ENCODE data around the gene OVOL3.
"Not testable (repeated sequence)": the region's sequence is repeated elsewhere in the genome, so short reads cannot be mapped to it uniquely, and the experiment has no call there.

The OVOL3 gene

DNA sequence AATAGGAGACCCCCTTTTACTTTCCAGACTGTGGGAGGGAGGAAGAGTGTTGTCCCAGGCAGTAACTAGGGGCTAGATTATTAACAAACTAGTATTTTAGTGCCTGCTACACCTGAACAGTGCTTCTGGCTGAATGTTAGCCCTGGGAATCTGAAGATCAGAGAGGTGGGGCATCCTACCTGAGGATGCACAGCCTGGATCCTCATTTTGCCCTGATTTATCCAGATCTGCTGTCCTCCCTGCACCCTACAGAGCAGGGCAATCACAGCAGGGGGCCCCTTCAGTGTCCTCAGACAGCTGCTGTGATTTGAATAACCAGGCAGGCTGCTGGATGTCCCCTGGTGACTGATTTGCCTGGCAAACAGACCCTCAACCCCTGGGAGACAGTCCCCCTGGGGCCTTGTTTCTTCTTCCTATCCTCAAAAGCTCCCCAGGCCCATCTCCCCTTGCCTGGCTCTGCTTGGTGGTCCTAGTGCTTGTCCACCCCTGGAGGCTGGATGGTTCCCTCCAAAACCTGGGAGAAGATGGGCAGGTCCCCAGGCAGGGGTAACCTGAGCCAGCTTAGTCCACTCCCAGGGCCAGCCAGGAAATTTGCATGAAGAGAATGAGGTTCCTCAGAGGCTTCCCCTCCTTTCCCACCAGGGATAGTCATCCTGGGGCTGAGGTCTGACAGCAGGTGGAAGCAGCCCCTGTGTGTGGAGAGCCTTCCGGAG, at the start of gene OVOL3:
TSS of gene OVOL3 (plus strand) at position 657 of the 713 bp plus-strand sequence. CDS start 60 bp downstream, outside the sequence.
- no peak for DNase-seq

DNA sequence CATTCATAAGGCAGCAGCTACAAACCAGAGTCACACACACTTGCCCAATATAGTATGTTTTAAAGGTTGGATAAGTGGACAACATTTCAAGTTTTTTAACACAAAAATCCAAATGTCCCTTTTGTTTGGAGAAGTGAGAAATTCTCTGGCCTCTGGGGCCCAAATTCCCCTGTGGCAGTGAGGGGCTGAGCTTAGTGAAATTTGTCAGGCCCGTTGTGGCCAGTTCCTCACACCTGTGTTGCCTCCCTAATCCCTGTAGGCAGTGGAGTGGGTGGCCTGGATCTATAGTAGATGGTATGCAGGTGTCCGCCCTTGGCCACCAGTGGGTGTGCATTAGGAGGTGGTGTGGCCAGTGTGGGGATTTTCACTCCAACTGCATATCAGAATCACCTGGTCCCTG, 49.6 kb upstream of the OVOL3 start:
- no peak for DNase-seq

DNA sequence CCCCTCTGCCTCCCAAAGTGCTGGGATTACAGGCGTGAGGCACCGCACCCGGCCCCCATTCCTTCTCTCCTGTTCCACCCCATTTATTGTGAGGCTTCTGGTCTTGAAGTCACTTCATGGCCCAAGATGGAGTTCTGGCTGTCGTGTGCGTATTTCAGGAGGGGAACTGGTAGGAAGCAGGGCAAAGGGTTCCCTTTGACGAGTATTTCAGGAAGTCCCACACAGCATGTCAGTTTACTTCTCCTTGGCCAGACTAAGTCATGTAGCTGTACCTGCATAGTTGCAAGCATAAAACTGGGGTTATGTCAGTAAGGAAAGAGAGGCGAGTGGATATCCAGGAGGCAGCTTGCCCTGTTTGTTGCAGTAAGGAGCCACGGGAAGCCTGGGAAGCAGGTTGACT, 46.1 kb upstream of the OVOL3 start:
- DNase-seq, result no peak

DNA sequence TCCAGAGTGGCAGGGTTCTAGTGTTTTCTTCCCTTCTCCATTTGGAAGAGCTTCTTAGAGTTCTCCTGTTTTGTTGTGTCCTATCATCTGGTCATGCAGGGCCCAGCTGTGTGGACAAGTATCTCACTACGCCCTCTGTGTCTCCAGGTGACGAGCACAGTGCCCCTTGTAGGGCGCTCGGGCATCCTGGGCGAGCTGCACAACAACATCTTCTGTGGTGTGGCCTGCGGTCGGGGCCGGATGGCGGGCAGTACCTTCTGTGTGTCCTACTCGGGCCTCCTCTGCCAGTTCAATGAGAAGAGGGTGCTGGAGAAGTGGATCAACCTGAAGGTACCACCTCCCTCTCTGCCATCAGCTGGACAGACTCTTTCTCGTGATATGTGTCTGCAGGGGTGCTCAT, 43.3 kb upstream of the OVOL3 start:
- DNase-seq, result no peak

DNA sequence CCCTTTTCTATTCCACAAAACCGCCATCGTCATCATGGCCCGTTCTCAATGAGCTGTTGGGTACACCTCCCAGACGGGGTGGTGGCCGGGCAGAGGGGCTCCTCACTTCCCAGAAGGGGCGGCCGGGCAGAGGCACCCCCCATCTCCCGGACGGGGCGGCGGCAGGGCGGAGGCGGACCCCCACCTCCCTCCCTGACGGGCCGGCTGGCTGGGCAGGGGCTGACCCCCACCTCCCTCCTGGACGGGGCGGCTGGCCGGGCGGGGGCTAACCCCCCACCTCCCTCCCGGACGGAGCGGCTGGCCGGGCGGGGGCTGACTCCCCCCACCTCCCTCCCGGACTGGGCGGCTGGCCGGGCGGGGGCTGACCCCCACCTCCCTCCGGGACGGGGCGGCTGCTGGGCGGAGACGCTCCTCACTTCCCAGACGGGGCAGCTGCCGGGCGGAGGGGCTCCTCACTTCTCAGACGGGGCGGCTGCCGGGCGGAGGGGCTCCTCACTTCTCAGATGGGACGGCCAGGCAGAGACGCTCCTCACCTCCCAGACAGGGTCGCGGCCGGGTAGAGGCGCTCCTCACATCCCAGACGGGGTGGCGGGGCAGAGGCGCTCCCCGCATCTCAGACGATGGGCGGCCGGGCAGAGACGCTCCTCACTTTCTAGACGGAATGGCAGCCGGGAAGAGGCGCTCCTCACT, 42.0 kb upstream of the OVOL3 start:
- not testable (repeated sequence) for DNase-seq

DNA sequence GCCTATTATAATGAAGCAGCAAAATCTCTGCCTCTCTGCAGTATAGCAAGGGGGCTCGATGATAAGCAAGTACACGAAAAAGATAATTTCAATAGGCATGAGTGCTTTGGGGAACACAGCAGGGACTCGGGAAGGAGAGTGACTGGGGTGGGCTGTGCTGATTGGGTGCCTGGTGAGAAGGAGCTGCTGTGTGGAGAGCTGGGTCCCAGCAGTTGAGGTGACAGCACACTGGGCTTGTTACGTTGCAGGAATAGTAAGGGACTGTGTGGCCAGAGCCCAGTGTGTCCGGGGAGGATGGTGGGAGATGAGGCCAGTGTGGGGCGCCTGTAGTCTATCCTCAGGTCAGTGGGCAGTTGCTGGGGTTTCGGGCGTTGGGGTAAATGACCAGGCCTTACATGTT, 38.9 kb upstream of the OVOL3 start:
- no peak for DNase-seq

DNA sequence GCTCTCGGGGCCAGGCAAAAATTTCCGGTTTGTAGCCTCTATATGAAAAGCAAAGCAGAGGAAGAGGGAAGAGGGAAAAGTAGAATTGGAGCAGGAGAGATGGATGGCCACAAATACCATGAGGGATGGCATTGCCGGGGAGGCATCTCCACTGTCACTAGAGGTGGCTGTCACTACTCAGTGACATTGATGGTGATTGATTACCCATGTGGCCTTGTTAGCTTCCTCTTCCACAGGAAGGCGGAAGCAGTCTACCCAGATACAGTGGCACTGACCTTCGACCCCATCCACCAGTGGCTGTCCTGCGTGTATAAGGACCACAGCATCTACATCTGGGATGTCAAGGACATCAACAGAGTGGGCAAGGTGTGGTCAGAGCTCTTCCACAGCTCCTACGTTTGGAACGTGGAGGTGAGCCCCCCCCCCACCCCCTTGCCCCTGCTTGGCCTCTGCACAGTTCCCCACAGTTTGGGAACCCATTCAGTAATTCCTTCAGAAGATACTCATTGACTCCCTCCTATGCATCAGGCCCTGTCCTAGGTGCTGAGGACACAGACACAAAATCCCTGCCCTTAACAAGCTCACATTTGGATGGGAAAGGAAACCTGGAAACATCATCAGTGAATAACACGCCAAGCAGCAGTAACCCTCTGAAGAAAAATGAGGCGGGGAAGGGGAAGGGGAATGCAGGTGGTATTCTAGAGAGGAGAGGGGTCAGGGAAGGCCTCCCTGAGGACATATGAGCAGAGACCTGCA, 37.6 kb upstream of the OVOL3 start:
- DNase-seq, result no peak

DNA sequence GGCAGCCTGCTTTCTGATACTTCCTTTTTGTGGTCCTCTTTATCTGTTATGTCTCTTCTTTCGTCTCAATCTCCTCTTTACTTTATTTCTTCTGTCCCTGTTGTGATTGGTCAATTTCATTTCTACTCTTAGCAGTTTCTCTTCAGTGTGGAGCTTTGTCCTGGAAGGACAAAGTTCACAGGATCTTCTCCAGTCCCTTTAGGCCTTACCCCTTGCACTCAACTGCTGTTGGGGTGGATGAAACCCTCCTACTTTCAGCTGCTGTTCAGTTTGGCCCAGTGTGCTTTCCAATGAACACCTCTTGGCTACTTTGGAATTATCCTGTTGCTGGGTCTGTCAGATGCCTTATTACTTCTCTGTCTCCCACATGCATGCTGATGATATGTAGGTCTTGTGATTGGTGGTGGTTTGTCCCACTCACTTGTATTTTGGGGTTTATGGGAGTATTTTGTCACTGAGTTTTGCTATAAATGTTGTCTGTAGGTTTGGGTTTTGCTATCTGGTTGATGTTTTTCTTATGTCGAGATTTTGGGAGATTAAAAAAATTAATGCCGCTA, 31.5 kb upstream of the OVOL3 start:
- DNase-seq, result no peak

DNA sequence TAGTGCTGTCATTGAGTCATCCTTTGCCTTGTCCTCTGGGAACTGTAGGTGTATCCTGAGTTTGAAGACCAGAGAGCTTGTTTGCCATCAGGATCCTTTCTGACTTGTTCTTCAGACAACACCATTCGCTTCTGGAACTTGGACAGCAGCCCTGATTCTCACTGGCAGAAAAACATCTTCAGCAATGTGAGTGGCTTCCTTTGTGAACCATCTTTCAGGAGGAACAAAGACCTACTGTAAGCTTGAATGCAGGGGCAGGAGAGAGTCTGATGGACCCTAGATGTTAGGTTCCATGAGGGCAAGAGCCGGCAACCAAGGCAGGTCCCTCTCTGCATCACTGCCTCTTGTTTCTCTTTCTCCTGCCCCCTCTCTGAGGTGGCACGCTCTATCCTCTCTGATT, 29.6 kb upstream of the OVOL3 start:
- no peak for DNase-seq

DNA sequence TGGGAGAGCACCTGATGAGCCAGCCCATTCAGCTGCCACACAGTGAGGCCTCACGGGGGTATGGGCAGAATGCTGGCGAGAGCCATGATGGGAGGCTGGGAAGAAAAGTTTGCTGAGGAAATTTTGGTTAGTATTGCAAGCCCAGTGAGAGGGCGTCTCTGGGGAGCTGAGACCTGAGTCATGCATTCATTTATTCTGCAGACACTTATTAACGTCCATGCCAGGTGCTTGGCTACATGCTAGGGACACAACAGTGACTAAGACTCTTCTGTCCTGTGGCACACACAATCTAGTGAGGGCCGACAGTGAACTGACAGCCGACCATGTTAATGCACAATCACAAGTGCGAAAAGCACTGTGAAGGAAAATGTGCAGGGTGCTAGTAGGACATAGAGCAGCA, 29.0 kb upstream of the OVOL3 start:
- DNase-seq, result no peak

DNA sequence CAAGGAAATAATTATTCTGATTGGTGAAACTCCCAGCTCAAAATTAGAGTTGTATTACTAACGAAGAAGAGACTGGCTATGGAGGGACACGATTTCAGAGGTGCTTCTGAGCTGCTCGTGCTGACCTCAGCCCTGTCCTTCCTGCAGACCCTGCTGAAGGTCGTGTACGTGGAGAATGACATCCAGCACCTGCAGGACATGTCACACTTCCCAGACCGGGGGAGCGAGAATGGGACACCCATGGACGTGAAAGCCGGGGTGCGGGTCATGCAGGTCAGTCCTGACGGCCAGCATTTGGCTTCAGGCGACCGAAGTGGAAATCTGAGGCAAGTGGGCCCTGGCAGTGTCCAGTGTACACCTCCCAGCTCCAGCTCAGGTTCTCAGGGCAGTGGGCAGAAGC, 28.0 kb upstream of the OVOL3 start:
- DNase-seq, result no peak

DNA sequence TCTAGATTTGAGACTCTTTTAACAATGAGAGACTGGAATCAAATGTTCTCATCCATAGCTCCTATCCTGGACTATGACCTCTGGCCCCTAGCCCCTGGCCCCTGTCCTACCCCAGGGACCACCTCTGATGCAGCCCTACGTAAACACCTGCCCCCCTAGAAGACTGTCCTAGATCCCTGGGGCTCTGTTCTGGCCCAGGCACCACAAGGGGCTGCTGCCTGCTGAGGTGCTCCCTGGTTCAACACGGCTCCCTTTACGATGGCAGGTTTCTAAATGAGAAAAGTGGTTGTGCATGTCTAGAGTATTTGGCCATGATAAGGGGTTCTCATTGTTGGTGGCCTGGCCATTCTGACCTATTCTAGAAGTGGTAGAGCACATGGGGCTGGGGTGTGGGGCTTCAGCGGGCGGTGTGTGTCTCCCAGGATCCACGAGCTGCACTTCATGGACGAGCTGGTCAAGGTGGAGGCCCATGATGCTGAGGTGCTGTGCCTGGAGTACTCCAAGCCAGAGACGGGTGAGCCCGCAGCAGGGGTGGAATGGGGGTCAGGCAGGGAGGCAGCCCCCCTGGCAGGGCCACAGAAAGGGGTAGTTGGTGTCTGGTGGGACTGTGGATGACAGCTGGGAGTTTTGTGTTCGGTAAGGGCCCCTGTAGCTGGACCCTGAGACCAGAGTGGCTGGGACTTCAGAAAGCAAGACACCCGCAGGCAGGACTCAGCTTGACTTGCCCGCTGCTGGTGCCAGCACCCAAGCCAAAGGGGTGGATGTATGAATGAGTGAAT, 26.5 kb upstream of the OVOL3 start:
- no peak for DNase-seq

DNA sequence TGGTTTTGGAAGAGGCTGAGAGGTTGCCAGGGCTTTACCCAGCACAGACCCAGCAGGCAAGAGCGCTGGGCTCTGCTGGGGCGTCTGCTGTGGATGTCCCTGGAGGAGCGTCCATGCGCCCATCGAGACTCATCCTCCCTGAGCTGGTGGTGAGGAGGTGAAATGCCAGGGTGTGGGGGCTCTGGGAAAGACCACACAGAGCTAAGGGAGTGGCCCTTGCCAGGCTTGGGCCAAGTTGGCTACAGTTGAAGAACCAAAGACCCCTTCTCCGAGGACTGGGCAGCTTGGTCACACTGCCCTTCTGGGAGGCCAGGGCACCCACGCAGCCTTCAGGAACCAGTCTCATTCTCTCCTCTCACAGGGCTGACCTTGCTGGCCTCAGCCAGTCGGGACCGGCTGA, 24.6 kb upstream of the OVOL3 start:
- no peak for DNase-seq

DNA sequence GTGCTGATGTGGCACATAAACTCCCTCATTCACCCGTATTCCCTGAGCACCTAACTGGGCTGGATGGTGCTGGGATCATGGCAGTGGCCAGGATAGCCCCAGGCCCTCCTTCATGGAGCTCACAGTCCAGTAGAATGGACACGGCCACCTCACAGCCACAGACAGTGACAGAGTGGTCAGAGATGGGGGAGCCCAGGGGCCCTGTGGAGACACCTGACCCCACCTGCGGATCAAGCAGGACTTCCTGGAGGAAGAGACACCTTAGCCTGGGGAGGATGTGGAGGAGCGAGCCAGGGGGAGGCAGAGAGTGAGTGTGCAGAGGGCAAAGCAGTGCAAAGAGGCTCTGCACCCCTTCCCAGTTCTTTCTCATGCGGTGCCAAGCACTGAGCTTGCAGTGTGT, 21.1 kb upstream of the OVOL3 start:
- no peak for DNase-seq

DNA sequence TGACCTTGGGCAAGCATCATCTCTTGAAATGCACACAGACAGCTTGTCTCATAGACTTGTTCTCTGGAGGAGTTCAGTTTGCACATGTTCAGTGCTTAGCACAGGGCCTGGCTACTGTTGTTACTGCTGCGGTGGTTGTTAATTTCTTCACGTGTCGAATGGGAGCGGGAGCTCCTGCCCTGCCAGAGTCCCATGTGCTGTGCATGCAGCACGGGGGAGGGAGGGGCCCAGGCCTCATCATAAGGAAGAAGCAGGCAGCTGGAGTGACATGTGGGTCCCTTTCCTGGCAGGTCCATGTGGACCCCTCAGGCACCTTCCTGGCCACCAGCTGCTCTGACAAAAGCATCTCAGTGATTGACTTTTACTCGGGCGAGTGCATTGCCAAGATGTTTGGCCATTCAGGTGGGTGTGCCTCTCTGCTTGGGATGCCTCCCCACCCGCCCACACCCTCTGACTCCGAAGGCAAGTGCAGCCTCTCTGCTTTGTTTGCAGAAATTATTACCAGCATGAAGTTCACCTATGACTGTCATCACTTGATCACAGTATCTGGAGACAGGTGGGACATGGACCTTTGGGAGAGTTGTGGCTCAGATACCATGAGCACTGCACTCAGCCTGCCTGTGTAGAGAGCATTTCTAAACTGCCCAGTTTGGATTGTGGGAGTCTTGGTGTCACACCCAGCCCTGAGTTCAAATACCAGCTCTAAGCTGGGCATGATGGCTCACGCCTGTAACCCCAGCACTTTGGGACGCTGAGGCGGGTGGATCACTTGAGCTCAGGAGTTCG, 19.8 kb upstream of the OVOL3 start:
- no peak for DNase-seq

DNA sequence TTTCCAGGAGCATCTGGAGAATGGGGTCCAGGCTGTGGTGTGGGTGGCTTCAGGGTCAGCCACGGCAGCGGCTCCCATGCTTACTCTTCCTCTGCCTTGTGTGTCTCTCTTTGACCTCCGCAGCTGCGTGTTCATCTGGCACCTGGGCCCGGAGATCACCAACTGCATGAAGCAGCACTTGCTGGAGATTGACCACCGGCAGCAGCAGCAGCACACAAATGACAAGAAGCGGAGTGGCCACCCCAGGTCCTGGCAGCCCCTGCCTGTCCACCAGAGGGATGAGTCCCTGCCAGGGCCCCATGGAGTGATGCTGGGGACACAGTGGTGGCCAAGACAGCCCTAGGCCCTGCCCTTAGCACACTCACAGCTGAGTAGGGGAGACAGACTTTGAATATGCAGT, 18.4 kb upstream of the OVOL3 start:
- no peak for DNase-seq

DNA sequence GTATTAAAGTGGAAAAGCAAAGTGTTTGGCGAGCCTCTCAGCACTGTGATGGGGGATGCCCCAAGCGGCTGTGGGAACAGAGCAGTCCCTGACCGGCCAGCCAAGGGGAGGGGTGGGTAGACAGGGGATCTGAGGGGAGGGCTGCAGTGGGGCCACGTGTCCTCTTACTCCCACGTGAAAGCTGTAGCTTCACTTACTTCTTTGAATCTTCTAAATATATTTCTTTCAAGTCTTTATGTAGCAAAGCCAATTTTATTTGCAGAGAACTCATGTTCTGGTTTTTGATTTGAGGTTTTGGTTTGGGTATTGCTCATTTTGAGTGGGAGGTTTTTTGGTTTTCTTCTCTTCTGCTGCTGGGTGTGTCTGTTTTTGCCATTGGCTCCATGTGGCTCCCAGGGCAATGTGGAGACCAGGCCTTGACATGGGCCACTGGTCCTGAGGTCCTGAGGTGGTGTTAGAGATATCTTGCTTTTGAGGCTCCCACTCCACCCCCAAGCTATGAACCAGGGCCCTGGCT, 17.7 kb upstream of the OVOL3 start:
- DNase-seq, result no peak

DNA sequence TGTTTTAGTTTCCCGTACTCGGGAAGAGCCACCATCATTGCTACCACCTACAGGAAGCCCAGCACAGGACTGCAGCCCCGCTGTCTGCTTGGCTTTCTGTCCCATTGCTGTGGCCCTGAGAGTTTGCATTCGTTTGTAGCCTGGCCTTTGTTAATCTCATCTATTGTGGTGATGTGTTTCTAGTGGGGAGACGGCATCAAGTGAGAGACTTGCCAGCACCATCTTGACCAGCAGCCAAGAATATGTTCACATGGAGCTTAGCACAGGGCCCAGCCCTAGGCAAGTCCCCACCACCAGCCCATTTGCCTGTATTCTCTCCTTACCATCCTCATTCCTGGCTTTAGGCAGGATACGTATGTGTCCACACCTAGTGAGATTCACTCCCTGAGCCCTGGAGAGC, 17.3 kb upstream of the OVOL3 start:
- no peak for DNase-seq

DNA sequence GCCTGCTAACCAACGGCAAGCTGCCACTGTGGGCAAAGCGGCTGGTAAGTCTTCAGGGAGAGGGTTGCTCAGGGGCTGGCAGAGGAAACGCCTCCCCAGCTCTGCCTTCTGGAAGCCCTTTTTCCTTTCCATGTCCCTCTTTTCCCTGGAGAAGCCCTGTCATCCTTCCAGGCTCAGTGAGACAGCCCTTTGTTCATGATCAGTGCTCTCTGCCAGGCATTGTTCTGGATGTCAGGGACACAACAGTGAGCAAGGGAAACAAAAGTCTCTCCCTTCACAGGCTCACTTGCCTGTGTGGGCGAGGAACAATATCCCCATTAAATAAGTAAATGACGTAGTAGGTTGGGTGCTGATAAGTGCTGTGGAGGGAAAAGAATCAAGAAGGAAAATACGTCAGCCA, 13.9 kb upstream of the OVOL3 start:
- DNase-seq, result no peak

DNA sequence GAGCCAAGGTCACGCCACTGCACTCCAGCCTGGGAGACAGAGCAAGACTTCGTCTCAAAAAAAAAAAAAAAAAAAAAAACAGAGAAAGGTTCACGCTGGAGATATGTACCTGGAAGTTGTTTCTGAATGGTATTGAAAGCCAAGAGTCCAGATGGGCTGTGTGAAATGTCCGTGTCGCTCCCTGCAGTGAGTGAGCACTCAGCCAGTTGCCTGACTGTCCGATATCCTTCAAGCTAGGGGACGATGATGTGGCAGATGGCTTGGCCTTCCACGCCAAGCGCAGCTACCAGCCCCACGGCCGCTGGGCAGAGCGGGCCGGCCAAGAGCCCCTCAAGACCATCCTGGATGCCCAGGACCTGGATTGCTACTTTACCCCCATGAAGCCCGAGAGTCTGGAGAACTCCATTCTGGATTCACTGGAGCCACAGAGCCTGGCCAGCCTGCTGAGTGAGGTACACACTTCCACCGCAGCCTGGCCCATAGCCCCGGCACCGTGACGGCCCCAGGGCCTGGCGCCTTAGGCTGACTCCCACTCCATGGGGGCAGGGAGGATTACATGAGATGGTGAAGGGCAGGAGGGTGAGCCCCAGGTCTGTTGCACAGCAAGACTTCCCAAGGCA, 11.7 kb upstream of the OVOL3 start:
- no peak for DNase-seq

DNA sequence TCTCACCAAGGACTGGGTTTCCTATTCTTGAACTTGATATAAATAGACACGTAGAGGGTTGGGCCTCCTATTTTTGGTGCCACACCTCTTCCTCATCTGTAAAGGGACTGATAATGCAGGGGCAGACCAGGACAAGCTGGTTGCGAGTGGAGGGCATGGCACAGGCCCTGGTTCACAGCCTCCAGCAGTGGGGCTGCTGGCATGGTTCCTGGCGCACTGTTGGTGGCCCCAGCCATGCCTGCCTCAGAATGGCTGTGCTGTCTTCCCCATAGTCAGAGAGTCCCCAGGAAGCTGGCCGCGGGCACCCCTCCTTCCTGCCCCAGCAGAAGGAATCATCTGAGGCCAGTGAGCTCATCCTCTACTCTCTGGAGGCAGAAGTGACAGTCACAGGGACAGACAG, 10.5 kb upstream of the OVOL3 start:
- DNase-seq, result no peak
